Activated naive CD8-positive, alpha-beta T cell (primary cell): ENCODE measurements around the gene NUDT14.

Experiments used
- H3K27ac Mint-ChIP-seq: one replicate; pipeline ENCODE4 v1.8.0; 2021; ENCODE audit warnings: mixed read lengths
- H3K27me3 Mint-ChIP-seq: one replicate; pipeline ENCODE4 v1.8.0; 2021; ENCODE audit warnings: mixed read lengths
- H3K36me3 Mint-ChIP-seq: one replicate; pipeline ENCODE4 v1.8.0; 2021; ENCODE audit warnings: mixed read lengths
- H3K4me1 Mint-ChIP-seq: one replicate; pipeline ENCODE4 v1.8.0; 2021; ENCODE audit warnings: low read depth, mixed read lengths
- H3K4me3 Mint-ChIP-seq: one replicate; pipeline ENCODE4 v1.8.0; 2021; ENCODE audit warnings: mild to moderate bottlenecking, mixed read lengths
- H3K9me3 Mint-ChIP-seq: one replicate; pipeline ENCODE4 v1.8.0; 2021; ENCODE audit warnings: low read depth, mixed read lengths

Gene NUDT14

DNA sequence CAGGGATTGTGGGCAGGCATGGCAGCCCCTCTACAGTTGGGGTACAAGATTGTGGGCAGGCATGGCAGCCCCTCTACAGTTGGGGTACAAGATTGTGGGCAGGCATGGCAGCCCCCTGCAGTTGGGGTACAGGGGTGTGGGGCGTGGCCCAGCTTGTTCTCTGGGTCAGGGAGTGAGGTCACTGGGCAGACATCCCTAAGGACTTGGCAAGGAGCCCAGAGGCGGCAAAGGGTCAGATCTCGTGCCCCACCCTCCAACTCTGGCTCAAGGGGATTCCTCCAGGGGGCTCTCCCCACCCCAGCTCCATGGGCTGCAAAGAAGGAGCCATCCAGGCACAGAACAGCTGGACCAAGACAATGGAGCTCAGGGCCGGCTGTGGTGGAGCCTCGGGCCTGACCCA is 25.8 kb upstream of the NUDT14 start:
- H3K4me3 Mint-ChIP-seq: no peak overlapping the region
- no peaks in the 10 kb centered on the region for H3K9me3 Mint-ChIP-seq
- H3K27me3 Mint-ChIP-seq: no peaks in the 10 kb centered on the region
- H3K4me1 Mint-ChIP-seq: peaks cover 9% of the 10 kb centered on the region
- no peaks in the 10 kb centered on the region for H3K36me3 Mint-ChIP-seq
- no peak overlapping the region for H3K27ac Mint-ChIP-seq

DNA sequence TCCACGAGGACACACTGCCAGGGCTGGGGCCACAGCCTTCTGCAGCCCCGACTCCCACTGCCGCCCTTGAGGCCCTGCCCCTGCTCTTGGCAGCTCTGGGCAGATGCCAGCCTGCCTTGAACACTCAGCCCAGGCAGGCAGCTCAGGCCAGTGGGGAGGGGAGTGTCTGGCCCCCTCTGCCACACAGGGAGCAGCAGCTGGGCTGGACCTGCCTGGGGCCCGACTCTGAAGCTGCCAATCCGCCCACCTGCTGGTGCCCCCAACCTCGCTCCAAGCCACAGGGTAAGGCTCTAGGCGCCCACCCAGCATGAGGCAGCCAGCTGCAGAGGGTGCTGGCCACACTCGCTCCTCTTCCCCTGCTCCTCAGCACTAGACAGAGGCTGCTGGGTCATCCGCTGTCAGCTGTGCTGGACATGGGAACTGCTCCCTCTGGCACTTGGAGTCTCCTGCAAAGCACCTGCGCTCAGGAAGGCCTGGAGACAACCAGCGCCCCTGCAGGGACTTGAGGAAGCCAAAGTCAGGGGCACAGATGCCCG is 24.6 kb upstream of the NUDT14 start:
- Mint-ChIP-seq H3K4me1 (peaks cover 12% of the 10 kb centered on the region), H3K36me3 (no peaks in the 10 kb centered on the region), H3K4me3 (no peak overlapping the region), H3K27ac (no peak overlapping the region), H3K9me3 (no peaks in the 10 kb centered on the region), H3K27me3 (no peaks in the 10 kb centered on the region)

GRCh38 chr14:105204931-105205672 is 24.0 kb upstream of the NUDT14 start:
- Mint-ChIP-seq H3K27ac (no peak overlapping the region), H3K27me3 (no peaks in the 10 kb centered on the region), H3K4me1 (peaks cover 12% of the 10 kb centered on the region), H3K36me3 (no peaks in the 10 kb centered on the region), H3K9me3 (no peaks in the 10 kb centered on the region), H3K4me3 (no peak overlapping the region)

GRCh38 chr14:105204206-105204930 is 23.3 kb upstream of the NUDT14 start:
- Mint-ChIP-seq H3K36me3 (no peaks in the 10 kb centered on the region), H3K27me3 (no peaks in the 10 kb centered on the region), H3K4me3 (no peak overlapping the region), H3K9me3 (no peaks in the 10 kb centered on the region), H3K27ac (no peak overlapping the region), H3K4me1 (peaks cover 12% of the 10 kb centered on the region)

- H3K27me3 Mint-ChIP-seq: peaks cover 2% of the 10 kb centered on the region
- H3K4me3 Mint-ChIP-seq: no peak overlapping the region
- H3K9me3 Mint-ChIP-seq: no peaks in the 10 kb centered on the region
- H3K27ac Mint-ChIP-seq: no peak overlapping the region
- peaks cover 12% of the 10 kb centered on the region for H3K4me1 Mint-ChIP-seq
- no peaks in the 10 kb centered on the region for H3K36me3 Mint-ChIP-seq
Measured at GRCh38 chr14:105203701-105204100, 22.6 kb upstream of the NUDT14 start.

- Mint-ChIP-seq H3K9me3 (no peaks in the 10 kb centered on the region), H3K4me1 (peaks cover 12% of the 10 kb centered on the region), H3K4me3 (no peak overlapping the region), H3K27me3 (peaks cover 4% of the 10 kb centered on the region), H3K27ac (no peak overlapping the region), H3K36me3 (no peaks in the 10 kb centered on the region)
Measured at GRCh38 chr14:105203057-105203531, 22.0 kb upstream of the NUDT14 start.

DNA sequence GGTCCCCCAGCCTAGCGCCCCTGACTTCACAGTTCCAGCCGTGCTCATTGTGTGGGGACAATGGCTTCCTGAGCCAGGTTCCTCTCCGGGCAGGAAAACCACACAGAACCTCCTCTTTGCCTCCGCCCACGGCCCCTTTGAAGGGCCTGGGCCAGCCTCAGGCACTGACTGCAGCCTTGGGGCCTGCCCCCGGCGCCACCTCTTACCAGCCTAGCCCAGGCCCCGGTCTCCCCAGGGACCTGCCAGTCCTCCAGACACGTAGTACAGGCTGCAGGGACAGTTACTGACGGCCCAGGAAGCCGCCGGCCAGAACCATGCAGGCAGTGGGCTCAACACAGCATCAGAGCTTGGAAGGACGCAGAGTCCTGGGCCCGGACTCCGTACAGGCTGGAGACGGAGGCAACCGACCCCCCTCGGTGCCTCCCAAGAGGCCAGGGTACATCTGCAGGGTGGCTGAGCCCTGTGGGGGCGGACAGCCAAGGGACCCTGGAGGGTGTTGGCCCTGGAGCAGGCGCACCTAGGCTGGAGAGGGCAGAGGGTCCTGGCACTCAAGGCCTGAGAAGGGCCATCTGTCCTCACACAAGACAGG is 20.9 kb upstream of the NUDT14 start:
- Mint-ChIP-seq H3K36me3 (no peaks in the 10 kb centered on the region), H3K27me3 (peaks cover 5% of the 10 kb centered on the region), H3K27ac (no peak overlapping the region), H3K9me3 (no peaks in the 10 kb centered on the region), H3K4me3 (no peak overlapping the region), H3K4me1 (peaks cover 12% of the 10 kb centered on the region)

- H3K36me3 Mint-ChIP-seq: no peaks in the 10 kb centered on the region
- H3K27ac Mint-ChIP-seq: no peak overlapping the region
- H3K9me3 Mint-ChIP-seq: no peaks in the 10 kb centered on the region
- H3K4me1 Mint-ChIP-seq: peaks cover 12% of the 10 kb centered on the region
- H3K4me3 Mint-ChIP-seq: no peak overlapping the region
- peaks cover 5% of the 10 kb centered on the region for H3K27me3 Mint-ChIP-seq
Measured at GRCh38 chr14:105201156-105201924, 20.2 kb upstream of the NUDT14 start.

DNA sequence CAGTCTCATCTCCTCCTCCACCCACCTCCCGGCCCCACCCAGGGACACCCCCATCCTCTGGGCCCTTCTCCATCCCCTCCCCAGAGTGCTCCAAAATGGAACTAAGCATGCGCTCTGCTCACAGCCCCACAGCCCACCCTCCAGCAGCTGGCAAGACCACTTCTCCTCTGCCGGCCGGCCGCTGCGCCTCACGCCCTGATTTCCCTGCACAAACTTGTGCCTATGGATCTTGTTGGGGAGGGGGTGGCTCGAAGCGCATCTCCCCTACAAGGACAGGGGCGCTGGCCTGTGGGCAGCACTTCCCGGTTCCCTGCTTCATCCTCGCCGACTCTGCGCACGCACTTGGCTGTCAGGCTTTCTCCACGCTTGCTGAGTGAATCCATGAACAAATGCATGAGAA is 19.5 kb upstream of the NUDT14 start:
- Mint-ChIP-seq H3K36me3 (no peaks in the 10 kb centered on the region), H3K27ac (no peak overlapping the region), H3K4me1 (peaks cover 15% of the 10 kb centered on the region), H3K9me3 (no peaks in the 10 kb centered on the region), H3K4me3 (no peak overlapping the region), H3K27me3 (peaks cover 5% of the 10 kb centered on the region)

DNA sequence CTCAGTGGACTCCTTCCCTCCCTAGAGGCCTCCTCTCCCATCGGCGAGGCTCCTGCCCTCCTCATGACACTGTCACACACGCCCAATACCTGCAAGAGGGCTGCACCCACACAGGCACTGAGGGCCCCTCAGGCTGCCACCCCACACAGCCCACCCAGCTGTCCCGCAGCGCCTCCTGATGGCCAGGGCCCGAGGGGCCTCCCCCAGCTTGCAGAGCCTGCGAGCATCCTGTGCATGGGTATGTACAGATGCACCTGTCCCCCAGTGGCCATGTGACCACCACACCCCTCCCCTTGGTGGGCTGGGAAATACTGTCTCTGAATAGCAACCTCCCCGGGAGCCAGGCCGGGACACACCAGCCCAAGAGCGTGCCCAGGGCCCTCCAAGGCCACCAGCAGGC is 19.0 kb upstream of the NUDT14 start:
- Mint-ChIP-seq H3K27me3 (peaks cover 5% of the 10 kb centered on the region), H3K4me1 (peaks cover 19% of the 10 kb centered on the region), H3K9me3 (no peaks in the 10 kb centered on the region), H3K36me3 (no peaks in the 10 kb centered on the region), H3K27ac (no peak overlapping the region), H3K4me3 (no peak overlapping the region)

DNA sequence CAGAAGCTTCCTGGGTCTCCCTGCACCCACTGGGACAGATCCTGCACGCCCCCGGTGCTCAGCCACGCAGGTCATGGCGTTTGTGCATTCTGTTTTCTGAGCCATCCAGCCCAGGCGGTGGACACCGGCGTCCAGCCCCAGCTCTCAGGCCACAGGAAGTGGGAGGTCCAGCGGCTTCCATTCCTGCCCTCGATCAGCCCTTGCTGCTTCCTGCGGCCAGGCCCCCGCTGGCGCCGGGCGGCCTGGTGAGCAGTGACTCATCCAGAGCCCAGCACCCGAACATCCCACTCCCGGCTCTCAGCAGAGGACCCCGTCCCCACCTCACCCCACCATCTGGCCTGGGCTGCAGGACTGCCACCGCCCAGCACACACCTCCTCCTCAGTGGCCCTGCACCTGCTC is 18.0 kb upstream of the NUDT14 start:
- Mint-ChIP-seq H3K36me3 (no peaks in the 10 kb centered on the region), H3K27ac (no peak overlapping the region)

DNA sequence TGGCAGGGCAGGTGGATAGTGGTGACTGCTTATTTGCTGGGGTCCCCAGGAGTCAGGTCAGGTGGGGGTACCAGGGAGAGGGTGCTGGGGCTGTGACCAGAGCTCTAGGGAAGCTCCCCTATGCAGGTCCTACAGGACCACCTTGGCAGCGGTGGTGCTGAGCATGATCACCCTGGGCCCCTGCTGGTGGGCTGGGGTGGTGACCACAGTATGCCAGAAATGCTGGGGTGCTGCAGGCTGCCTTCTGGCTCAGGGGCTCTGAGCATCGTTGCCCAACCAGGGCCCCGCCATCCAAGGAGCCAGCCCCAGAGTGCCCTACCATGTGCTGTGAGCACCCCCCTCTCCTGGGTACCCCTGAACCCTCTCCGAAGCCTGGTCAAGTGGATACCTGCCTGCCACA is 17.5 kb upstream of the NUDT14 start:
- H3K36me3 Mint-ChIP-seq: no peaks in the 10 kb centered on the region
- H3K27me3 Mint-ChIP-seq: peaks cover 10% of the 10 kb centered on the region
- peaks cover 32% of the 10 kb centered on the region for H3K4me1 Mint-ChIP-seq
- no peak overlapping the region for H3K27ac Mint-ChIP-seq
- H3K9me3 Mint-ChIP-seq: no peaks in the 10 kb centered on the region
- no peak overlapping the region for H3K4me3 Mint-ChIP-seq

More for the DNA sequence above, 18.0 kb upstream of the NUDT14 start:
- H3K4me3 Mint-ChIP-seq: no peak overlapping the region
- H3K4me1 Mint-ChIP-seq: peaks cover 27% of the 10 kb centered on the region
- peaks cover 10% of the 10 kb centered on the region for H3K27me3 Mint-ChIP-seq
- no peaks in the 10 kb centered on the region for H3K9me3 Mint-ChIP-seq

DNA sequence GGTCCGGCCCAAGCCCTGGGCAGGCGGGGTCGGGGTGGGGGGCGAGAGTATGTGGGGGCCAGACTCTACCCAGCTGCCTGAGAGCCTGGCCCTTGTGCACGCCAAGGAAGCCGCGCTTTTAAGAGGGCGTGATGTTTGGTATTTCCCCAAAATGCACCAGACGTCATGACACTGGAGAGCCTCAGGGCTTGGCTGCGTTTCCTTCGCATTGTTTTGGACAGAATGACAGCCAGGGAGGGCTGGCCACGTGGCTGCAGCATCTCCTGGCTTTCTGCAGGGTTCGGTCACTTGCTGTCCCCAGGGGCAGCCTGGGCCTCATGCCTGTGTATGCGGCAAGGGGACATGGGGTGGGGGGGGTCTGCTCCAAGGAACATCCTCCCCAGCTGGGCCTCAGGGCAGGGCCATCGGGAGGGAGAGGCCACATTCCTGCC is 16.1 kb upstream of the NUDT14 start:
- Mint-ChIP-seq H3K36me3 (no peaks in the 10 kb centered on the region), H3K9me3 (no peaks in the 10 kb centered on the region), H3K4me3 (no peak overlapping the region), H3K27ac (no peak overlapping the region), H3K4me1 (peaks cover 28% of the 10 kb centered on the region), H3K27me3 (peaks cover 10% of the 10 kb centered on the region)

DNA sequence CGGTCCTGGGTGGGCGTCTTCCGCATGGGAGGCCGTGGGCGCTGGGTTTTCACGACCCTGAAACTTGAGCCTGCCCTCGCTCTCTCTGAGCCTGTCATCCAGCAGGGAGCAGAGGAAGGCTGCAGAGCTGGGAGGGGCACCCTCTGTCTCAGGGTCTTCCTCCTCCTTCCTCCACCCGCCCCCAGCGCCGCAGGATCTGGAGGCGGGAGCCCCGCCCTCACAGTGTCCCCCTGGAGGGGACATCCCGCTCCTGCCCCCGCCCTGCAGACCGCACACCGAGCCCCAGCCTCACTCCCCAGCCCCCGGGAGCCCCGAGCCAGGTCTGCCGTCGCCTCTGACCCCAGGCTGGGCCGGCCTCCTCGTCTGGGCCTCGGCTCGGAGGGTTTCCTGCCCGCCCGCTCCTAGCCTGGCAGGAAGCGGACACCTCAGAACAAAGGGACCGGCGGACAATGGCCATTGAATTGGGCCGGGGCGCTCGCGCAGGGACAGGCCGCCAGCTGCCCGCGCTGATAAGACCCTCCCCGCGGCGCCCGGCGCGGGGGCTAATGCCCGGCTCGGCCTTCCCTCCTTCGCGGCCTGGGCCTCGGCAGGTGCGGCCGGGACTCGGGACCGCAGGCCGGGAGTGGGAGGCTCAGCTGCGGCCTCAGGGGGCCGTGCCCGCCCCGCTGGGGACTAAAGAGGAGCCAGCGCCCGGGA is 15.3 kb upstream of the NUDT14 start:
- Mint-ChIP-seq H3K27me3 (peaks cover 10% of the 10 kb centered on the region), H3K4me1 (peaks cover 22% of the 10 kb centered on the region), H3K9me3 (no peaks in the 10 kb centered on the region), H3K27ac (no peak overlapping the region), H3K36me3 (no peaks in the 10 kb centered on the region), H3K4me3 (no peak overlapping the region)
